ENCODE results near the gene TGOLN2.
"Not testable (repeated sequence)": the region's sequence is repeated elsewhere in the genome, so short reads cannot be mapped to it uniquely, and the experiment has no call there.

Gene TGOLN2

DNA sequence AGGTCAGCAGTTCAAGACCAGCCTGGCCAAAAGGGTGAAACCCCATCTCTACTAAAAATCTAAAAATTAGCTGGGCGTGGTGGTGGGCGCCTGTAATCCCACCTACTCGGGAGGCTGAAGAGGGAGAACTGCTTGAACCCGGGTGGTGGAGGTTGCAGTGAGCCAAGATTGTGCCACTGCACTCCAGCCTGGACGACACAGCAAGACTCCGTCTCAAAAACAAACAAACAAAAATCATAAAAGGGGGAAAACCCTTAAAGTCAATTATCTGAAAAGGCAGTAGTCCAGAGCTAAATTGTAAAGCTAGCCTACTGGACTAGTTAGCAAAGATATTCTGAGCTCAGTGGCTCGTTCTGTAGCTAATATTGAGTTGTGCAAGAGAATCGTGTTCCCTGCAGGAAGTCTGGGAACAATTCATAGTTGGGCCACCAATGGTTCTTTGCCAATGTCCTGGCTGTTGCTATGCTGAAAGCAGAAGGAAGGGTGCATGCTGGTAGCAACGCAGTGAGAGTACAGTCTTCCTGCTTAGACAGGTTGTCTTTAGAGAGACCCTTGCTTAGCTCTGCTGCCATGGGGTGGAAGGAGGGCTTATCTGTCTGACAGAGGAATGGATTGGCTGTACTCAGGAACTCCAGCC, 4.3 kb downstream of the TGOLN2 start:
- no peak overlapping the region for H3K4me3 ChIP-seq (ENCODE audit: low read depth, low read length)
- no peaks in the 10 kb centered on the region for H3K9me3 ChIP-seq (ENCODE audit: control insufficient read depth, insufficient read depth, low read depth, low read length)
- no peak overlapping the region for H3K27ac ChIP-seq (ENCODE audit: low read depth, low read length)
- H3K27me3 ChIP-seq (ENCODE audit: control insufficient read depth, insufficient read depth, low read length), result no peaks in the 10 kb centered on the region
- peaks cover 10% of the 10 kb centered on the region; the same call in 1 of the 2 replicates for H3K4me1 ChIP-seq (ENCODE audit: control insufficient read depth, insufficient read depth, low read length)
- no peak overlapping the region for H3K9ac ChIP-seq (ENCODE audit: low read length)
- peaks cover 63% of the 10 kb centered on the region for H3K36me3 ChIP-seq (ENCODE audit: control insufficient read depth, insufficient read depth, low read length)

DNA sequence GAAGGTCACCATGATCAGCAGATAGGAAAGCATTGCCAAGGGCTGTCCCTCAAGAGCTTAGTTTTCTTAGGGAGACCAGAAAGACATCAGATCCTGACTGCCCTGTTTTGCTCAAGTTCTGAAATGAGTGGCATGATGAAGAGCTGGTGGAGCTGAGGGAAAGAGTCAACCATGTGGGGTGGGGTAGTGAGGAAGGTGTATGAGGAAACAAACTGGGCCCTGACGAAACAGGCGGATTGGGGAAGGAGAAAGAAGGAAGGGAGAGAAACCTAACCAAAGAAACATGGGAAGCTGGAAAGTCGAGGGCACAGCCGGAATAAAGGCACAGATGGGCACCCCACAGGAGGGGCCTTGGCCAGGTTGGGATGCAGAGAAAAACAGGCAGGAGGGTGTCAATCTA, 8.0 kb downstream of the TGOLN2 start:
- Histone ChIP-seq H3K27me3 (ENCODE audit: control insufficient read depth, insufficient read depth, low read length) (no peaks in the 10 kb centered on the region), H3K9ac (ENCODE audit: low read length) (no peak overlapping the region), H3K4me3 (ENCODE audit: low read depth, low read length) (no peak overlapping the region), H3K27ac (ENCODE audit: low read depth, low read length) (no peak overlapping the region), H3K36me3 (ENCODE audit: control insufficient read depth, insufficient read depth, low read length) (peaks cover 78% of the 10 kb centered on the region), H3K4me1 (ENCODE audit: control insufficient read depth, insufficient read depth, low read length) (no peaks in the 10 kb centered on the region), H3K9me3 (ENCODE audit: control insufficient read depth, insufficient read depth, low read depth, low read length) (no peaks in the 10 kb centered on the region)

DNA sequence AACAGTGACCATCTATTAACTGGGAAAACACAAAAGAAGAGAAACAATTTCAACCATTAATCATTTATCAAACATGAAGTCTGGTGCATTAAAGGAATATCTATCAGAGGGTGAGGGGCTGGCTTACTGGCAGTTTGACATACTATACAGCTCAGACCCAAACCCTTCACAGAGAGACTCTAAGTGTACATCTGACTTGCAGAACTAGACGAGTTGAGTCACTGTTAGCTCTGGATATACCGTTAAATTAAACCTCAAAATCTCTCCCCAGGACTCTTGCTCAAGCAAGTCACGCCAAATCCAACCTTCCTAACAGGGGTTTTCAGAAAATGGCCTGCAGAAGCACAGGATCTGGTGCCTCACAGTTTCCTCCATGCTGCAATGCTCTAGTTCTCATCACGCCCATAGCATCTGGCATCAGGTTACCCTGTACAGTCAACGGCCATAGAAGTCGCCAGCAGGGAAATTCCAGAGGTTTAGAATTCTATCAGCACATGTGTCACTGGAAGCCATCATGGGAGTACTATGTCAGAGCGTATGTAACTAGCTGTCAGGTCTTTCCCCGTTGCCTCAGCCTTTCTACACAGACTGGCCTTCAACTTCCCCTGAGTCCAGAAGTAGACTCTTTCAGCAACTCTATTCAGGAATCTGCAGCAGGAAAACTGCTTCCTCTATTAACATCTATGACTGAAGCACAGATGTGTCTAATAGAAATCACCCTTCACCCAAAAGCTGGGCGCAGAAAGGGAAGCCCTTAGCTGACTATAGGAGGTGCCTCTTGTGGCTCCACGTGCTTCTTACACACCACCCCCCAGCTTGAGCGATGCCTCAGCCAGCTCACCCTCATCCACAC, 9.3 kb downstream of the TGOLN2 start:
- Histone ChIP-seq H3K4me1 (ENCODE audit: control insufficient read depth, insufficient read depth, low read length) (no peaks in the 10 kb centered on the region), H3K9me3 (ENCODE audit: control insufficient read depth, insufficient read depth, low read depth, low read length) (no peaks in the 10 kb centered on the region), H3K9ac (ENCODE audit: low read length) (no peak overlapping the region), H3K27ac (ENCODE audit: low read depth, low read length) (no peak overlapping the region), H3K36me3 (ENCODE audit: control insufficient read depth, insufficient read depth, low read length) (peaks cover 66% of the 10 kb centered on the region), H3K27me3 (ENCODE audit: control insufficient read depth, insufficient read depth, low read length) (no peaks in the 10 kb centered on the region), H3K4me3 (ENCODE audit: low read depth, low read length) (no peak overlapping the region)

DNA sequence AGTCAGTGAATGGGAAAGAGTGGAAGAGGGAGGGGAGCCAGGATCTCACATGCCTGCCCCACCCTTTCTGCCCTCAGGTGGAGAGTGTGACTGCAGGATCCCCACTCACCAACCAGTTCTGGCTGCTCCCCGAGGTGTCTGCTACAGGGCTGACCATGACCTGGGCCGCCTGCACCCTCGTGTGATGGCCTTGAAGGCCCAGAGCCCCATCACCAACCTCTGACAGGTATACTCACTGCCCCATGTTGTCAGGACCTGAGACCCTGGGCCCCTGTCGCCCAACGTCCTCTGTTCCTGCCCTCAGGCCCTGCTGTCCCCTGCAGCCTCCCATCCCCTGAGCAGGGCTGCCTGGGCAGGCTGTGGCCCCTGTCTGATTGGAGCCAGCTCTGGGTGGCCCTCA, 11.9 kb downstream of the TGOLN2 start:
- not testable (repeated sequence) for H3K4me3 ChIP-seq (ENCODE audit: low read depth, low read length); H3K9ac ChIP-seq (ENCODE audit: low read length); H3K4me1 ChIP-seq (ENCODE audit: control insufficient read depth, insufficient read depth, low read length); H3K27ac ChIP-seq (ENCODE audit: low read depth, low read length); H3K27me3 ChIP-seq (ENCODE audit: control insufficient read depth, insufficient read depth, low read length); H3K9me3 ChIP-seq (ENCODE audit: control insufficient read depth, insufficient read depth, low read depth, low read length)
- H3K36me3 ChIP-seq (ENCODE audit: control insufficient read depth, insufficient read depth, low read length), result peaks cover 42% of the 10 kb centered on the region

DNA sequence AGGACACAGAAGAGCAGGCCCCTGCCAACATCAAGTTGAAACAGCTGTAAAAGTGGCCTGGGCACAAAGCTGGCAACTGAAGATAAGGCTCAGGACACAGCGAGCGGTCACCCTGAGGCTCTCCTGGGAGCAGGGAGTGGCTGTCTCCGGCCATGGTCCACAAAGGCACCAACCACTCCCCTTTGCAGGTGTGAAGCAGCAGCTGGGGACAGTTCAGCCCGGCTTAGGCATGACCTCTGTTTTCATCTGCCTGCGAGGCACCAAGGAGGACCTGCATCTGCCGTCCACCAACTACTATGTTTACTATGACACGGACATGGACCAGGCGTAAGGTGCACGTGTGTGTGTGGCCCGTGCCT, 12.9 kb downstream of the TGOLN2 start:
- H3K27me3 ChIP-seq (ENCODE audit: control insufficient read depth, insufficient read depth, low read length), result no peaks in the 10 kb centered on the region
- H3K27ac ChIP-seq (ENCODE audit: low read depth, low read length), result no peak overlapping the region
- H3K9me3 ChIP-seq (ENCODE audit: control insufficient read depth, insufficient read depth, low read depth, low read length), result no peaks in the 10 kb centered on the region
- H3K36me3 ChIP-seq (ENCODE audit: control insufficient read depth, insufficient read depth, low read length), result peaks cover 33% of the 10 kb centered on the region
- no peak overlapping the region for H3K9ac ChIP-seq (ENCODE audit: low read length)
- H3K4me3 ChIP-seq (ENCODE audit: low read depth, low read length), result no peak overlapping the region
- H3K4me1 ChIP-seq (ENCODE audit: control insufficient read depth, insufficient read depth, low read length), result peaks cover 6% of the 10 kb centered on the region; the same call in 1 of the 2 replicates

DNA sequence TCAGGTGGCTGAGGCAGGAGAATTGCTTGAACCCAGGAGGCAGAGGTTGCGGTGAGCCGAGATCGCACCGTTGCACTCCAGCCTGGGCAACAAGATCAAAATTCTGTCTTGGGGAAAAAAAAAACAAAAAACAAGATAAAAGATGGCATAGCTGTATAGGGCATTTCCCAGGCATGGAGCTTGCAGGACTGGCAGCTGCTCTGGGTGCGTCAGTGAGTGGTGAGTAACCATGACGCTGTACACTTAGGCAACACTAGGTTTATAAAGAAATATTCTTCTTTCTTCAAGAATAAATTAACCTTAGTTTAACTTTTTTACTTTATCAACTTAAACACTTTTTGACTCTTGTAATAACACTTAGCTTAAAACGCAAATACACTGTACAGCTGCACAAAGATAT, 15.4 kb downstream of the TGOLN2 start:
- peaks cover 21% of the 10 kb centered on the region; the same call in 1 of the 2 replicates for H3K4me1 ChIP-seq (ENCODE audit: control insufficient read depth, insufficient read depth, low read length)
- H3K27me3 ChIP-seq (ENCODE audit: control insufficient read depth, insufficient read depth, low read length), result no peaks in the 10 kb centered on the region
- no peaks in the 10 kb centered on the region for H3K9me3 ChIP-seq (ENCODE audit: control insufficient read depth, insufficient read depth, low read depth, low read length)
- no peak overlapping the region for H3K27ac ChIP-seq (ENCODE audit: low read depth, low read length)
- H3K9ac ChIP-seq (ENCODE audit: low read length), result no peak overlapping the region
- no peak overlapping the region for H3K4me3 ChIP-seq (ENCODE audit: low read depth, low read length)
- peaks cover 35% of the 10 kb centered on the region for H3K36me3 ChIP-seq (ENCODE audit: control insufficient read depth, insufficient read depth, low read length)

DNA sequence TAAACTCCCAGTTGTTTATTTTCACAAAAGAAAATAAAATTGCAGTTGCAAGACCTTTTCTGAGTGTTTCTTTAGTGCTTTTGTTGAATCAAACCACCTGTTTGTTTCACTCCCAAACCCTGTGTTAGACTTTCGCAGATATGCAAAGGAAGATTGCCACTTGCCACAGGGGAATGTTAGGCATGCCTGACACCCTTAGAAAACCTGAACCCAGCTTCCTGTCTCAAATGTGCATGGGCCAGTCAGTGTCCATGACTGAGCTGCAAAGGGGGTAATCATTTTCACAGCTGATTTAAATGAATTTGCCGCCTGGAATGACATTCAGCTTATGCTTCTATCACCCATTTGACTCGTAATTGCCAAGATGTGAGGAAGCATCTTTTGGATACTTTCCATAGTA, 17.5 kb downstream of the TGOLN2 start:
- Histone ChIP-seq H3K36me3 (ENCODE audit: control insufficient read depth, insufficient read depth, low read length) (peaks cover 42% of the 10 kb centered on the region), H3K27me3 (ENCODE audit: control insufficient read depth, insufficient read depth, low read length) (no peaks in the 10 kb centered on the region), H3K9ac (ENCODE audit: low read length) (no peak overlapping the region), H3K4me1 (ENCODE audit: control insufficient read depth, insufficient read depth, low read length) (peaks cover 21% of the 10 kb centered on the region; the same call in 1 of the 2 replicates), H3K9me3 (ENCODE audit: control insufficient read depth, insufficient read depth, low read depth, low read length) (no peaks in the 10 kb centered on the region), H3K27ac (ENCODE audit: low read depth, low read length) (no peak overlapping the region), H3K4me3 (ENCODE audit: low read depth, low read length) (no peak overlapping the region)

DNA sequence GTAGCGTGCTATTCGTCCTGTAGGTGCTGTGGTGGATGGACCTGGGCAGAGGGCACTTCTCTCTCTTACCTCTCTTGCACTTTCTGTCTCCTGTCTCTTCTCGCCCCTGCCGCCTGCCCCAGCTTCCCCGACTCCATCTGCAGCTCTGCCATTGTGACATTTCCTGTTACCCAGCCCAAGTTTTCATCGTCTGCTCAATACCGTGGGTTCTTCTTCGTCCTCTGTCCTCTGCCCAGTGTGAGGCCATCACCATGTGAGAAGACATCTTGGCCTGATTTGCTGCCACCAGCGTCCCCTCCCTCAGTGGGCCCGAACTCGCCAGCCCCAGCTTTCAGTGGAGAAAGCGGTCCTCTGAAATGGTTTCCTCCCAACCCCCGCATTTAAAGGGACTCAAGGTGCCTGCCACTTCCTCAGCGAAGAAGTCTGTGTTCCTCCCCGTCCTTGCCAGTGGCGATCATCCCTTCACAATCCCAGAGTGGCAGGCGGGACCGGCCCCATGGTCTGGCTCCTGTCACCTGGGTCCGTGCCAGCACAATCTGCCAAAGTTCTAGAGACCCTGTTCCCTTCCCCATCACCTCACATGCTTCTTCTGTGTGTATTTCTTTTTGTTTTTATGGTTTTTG, 18.0 kb downstream of the TGOLN2 start:
- Histone ChIP-seq H3K27me3 (ENCODE audit: control insufficient read depth, insufficient read depth, low read length) (no peaks in the 10 kb centered on the region), H3K27ac (ENCODE audit: low read depth, low read length) (no peak overlapping the region), H3K9ac (ENCODE audit: low read length) (no peak overlapping the region), H3K36me3 (ENCODE audit: control insufficient read depth, insufficient read depth, low read length) (peaks cover 45% of the 10 kb centered on the region), H3K9me3 (ENCODE audit: control insufficient read depth, insufficient read depth, low read depth, low read length) (no peaks in the 10 kb centered on the region), H3K4me1 (ENCODE audit: control insufficient read depth, insufficient read depth, low read length) (peaks cover 21% of the 10 kb centered on the region; the same call in 1 of the 2 replicates), H3K4me3 (ENCODE audit: low read depth, low read length) (no peak overlapping the region)

DNA sequence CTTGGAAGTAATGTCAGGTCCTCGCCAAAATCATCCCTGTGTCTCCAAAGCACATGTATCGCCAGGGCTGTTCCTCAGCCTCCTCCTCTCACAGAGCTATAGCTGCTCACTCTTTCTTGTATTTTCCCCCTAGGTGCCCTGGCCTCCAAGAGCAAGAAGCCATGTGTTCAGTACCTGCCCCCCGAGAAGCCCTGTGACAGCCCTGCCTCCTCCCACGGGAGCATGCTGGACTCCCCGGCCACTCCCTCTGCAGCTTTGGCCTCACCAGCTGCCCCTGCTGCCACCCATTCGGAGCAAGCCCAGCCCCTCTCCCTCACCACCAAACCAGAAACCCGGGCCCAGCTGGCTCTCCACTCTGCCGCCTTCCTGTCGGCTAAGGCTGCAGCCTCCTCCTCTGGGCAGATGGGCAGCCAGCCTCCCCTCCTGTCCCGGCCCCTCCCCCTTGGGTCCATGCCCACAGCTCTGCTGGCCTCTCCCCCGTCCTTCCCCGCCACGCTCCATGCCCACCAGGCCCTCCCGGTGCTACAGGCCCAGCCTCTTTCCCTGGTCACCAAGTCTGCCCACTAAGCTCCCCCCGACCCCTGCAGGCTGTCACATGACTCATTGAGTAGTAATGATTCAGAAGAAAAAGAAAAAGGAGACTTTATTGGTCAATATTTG, 18.8 kb downstream of the TGOLN2 start:
- H3K27me3 ChIP-seq (ENCODE audit: control insufficient read depth, insufficient read depth, low read length), result no peaks in the 10 kb centered on the region
- H3K4me3 ChIP-seq (ENCODE audit: low read depth, low read length), result no peak overlapping the region
- no peaks in the 10 kb centered on the region for H3K9me3 ChIP-seq (ENCODE audit: control insufficient read depth, insufficient read depth, low read depth, low read length)
- peaks cover 21% of the 10 kb centered on the region; the same call in 1 of the 2 replicates for H3K4me1 ChIP-seq (ENCODE audit: control insufficient read depth, insufficient read depth, low read length)
- H3K36me3 ChIP-seq (ENCODE audit: control insufficient read depth, insufficient read depth, low read length), result peaks cover 51% of the 10 kb centered on the region
- H3K9ac ChIP-seq (ENCODE audit: low read length), result no peak overlapping the region
- H3K27ac ChIP-seq (ENCODE audit: low read depth, low read length), result no peak overlapping the region

DNA sequence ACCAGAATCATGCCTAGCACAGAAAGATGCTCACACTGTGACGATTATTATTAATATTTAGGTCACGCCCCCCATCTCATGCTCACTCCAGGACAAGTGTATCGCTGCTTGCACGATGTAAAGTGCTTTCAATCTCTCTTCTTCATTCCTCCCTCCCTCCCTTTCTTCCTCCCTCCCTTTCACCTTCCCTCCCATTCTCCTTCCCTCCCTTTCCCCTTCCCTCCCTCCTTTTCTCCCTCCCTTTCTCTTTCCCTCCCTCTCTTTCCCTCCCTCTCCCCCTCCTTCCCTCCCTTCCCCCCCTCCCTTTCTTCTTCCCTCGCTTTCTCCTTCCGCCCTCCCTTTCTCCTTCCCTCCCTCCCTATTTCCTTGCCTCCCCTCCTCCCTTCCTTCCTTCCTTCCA, 19.6 kb downstream of the TGOLN2 start:
- H3K4me1 ChIP-seq (ENCODE audit: control insufficient read depth, insufficient read depth, low read length), result peaks cover 21% of the 10 kb centered on the region; the same call in 1 of the 2 replicates
- H3K9me3 ChIP-seq (ENCODE audit: control insufficient read depth, insufficient read depth, low read depth, low read length), result no peaks in the 10 kb centered on the region
- H3K9ac ChIP-seq (ENCODE audit: low read length), result no peak overlapping the region
- H3K36me3 ChIP-seq (ENCODE audit: control insufficient read depth, insufficient read depth, low read length), result peaks cover 59% of the 10 kb centered on the region
- no peak overlapping the region for H3K4me3 ChIP-seq (ENCODE audit: low read depth, low read length)
- H3K27ac ChIP-seq (ENCODE audit: low read depth, low read length), result no peak overlapping the region
- H3K27me3 ChIP-seq (ENCODE audit: control insufficient read depth, insufficient read depth, low read length), result no peaks in the 10 kb centered on the region

DNA sequence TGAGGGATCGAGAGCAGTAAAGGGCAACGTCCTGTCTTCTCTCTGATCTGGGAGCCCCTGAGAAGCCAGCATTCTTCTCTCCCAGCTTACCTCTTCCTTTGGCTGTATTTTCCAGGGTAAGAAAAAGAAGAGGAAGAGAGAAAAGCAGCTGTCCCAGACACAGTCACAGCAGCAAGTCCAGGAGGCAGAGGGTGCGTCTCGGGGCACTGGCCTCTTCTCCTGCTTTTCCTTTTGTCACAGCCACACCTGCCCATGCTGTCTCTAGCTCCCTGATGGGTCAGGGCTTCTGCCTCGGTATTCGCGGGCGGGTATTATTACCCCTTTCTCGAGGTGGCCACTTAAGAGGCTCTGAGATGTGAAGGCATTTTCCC, 20.3 kb downstream of the TGOLN2 start:
- H3K4me1 ChIP-seq (ENCODE audit: control insufficient read depth, insufficient read depth, low read length), result peaks cover 21% of the 10 kb centered on the region; the same call in 1 of the 2 replicates
- H3K9ac ChIP-seq (ENCODE audit: low read length), result no peak overlapping the region
- H3K36me3 ChIP-seq (ENCODE audit: control insufficient read depth, insufficient read depth, low read length), result peaks cover 66% of the 10 kb centered on the region
- H3K27ac ChIP-seq (ENCODE audit: low read depth, low read length), result no peak overlapping the region
- H3K27me3 ChIP-seq (ENCODE audit: control insufficient read depth, insufficient read depth, low read length), result no peaks in the 10 kb centered on the region
- H3K9me3 ChIP-seq (ENCODE audit: control insufficient read depth, insufficient read depth, low read depth, low read length), result no peaks in the 10 kb centered on the region
- H3K4me3 ChIP-seq (ENCODE audit: low read depth, low read length), result no peak overlapping the region
